Muscle layer of colon (tissue), 2 donors: ENCODE measurements around the gene TBC1D10B.
A peak's percentile ranks its signal among the peaks of the same experiment; 100 is the strongest.
"Not testable (repeated sequence)": the region's sequence is repeated elsewhere in the genome, so short reads cannot be mapped to it uniquely, and the experiment has no call there.

Experiments
- H3K27ac ChIP-seq: one replicate; pipeline ENCODE4 v1.7.0; 2013; ENCODE audit warnings: low read depth, mild to moderate bottlenecking, low read length, moderate library complexity
- H3K27me3 ChIP-seq, 2 donors: one replicate each; pipeline ENCODE4 v1.7.0; 2013; ENCODE audit warnings: low read length in 2 of 2, mild to moderate bottlenecking in 2 of 2; ENCODE audit not compliant: insufficient read depth in 2 of 2, control insufficient read depth in 1 of 2
- H3K36me3 ChIP-seq: one replicate; pipeline ENCODE4 v1.7.0; 2013; ENCODE audit warnings: mild to moderate bottlenecking, low read length; ENCODE audit not compliant: insufficient read depth
- H3K4me1 ChIP-seq: one replicate; pipeline ENCODE4 v1.7.0; 2013; ENCODE audit warnings: mild to moderate bottlenecking, low read length; ENCODE audit not compliant: insufficient read depth
- H3K4me3 ChIP-seq, 2 donors: one replicate each; pipeline ENCODE4 v1.7.0; 2013; ENCODE audit warnings: low read length in 2 of 2, low read depth in 1 of 2, mild to moderate bottlenecking in 1 of 2, moderate library complexity in 1 of 2
- H3K9ac ChIP-seq: one replicate; pipeline ENCODE4 v1.7.0; 2013; ENCODE audit warnings: low read length
- H3K9me3 ChIP-seq: one replicate; pipeline ENCODE4 v1.7.0; 2013; ENCODE audit warnings: mild to moderate bottlenecking, low read length
- donor health status: abdominal sarcoma.
- donor health status: Adenocarcinoma of cecum.

TBC1D10B gene

GRCh38 chr16:30335028-30335597, 35.2 kb downstream of the TBC1D10B start:
- H3K4me1 ChIP-seq, H3K36me3 ChIP-seq, H3K9me3 ChIP-seq, H3K27me3 ChIP-seq, H3K9ac ChIP-seq: not testable (repeated sequence)
- Histone ChIP-seq H3K27ac (peak overlapping the region; percentile 49), H3K4me3 (peak overlapping the region; percentile 31 to 59)

- H3K9ac ChIP-seq, H3K4me1 ChIP-seq, H3K36me3 ChIP-seq, H3K27me3 ChIP-seq, H3K9me3 ChIP-seq: not testable (repeated sequence)
- Histone ChIP-seq H3K4me3 (peak overlapping the region in 1 of 2 donors; percentile 11), H3K27ac (peak overlapping the region; percentile 47)
Measured at GRCh38 chr16:30334473-30334989, 35.8 kb downstream of the TBC1D10B start.

GRCh38 chr16:30324220-30324619, 46.1 kb downstream of the TBC1D10B start:
- not testable (repeated sequence) for H3K4me3 ChIP-seq, H3K27me3 ChIP-seq, H3K9ac ChIP-seq, H3K4me1 ChIP-seq, H3K36me3 ChIP-seq, H3K9me3 ChIP-seq, H3K27ac ChIP-seq

GRCh38 chr16:30318647-30319046, 51.6 kb downstream of the TBC1D10B start:
- not testable (repeated sequence) for H3K9ac ChIP-seq, H3K27me3 ChIP-seq, H3K36me3 ChIP-seq, H3K27ac ChIP-seq, H3K9me3 ChIP-seq, H3K4me1 ChIP-seq, H3K4me3 ChIP-seq

GRCh38 chr16:30310937-30311336, 59.4 kb downstream of the TBC1D10B start:
- not testable (repeated sequence) for H3K4me1 ChIP-seq, H3K9ac ChIP-seq, H3K27ac ChIP-seq, H3K4me3 ChIP-seq, H3K36me3 ChIP-seq, H3K27me3 ChIP-seq, H3K9me3 ChIP-seq

- H3K9me3 ChIP-seq, H3K4me3 ChIP-seq, H3K27ac ChIP-seq, H3K4me1 ChIP-seq, H3K36me3 ChIP-seq, H3K27me3 ChIP-seq, H3K9ac ChIP-seq: not testable (repeated sequence)
Measured at GRCh38 chr16:30309255-30309654, 61.0 kb downstream of the TBC1D10B start.
